Posterior cingulate gyrus (tissue), 11 donors: Measurements from ENCODE around the gene RBBP9.
A peak's percentile ranks its signal among the peaks of the same experiment; 100 is the strongest.
"Not testable (repeated sequence)": the region's sequence is repeated elsewhere in the genome, so short reads cannot be mapped to it uniquely, and the experiment has no call there.

Experiments
- DNase-seq, 10 donors: peaks; one replicate each; pipeline versions ENCODE4 v3.0.0 to v3.0.0-alpha.2; 2020 to 2021; ENCODE audit warnings: mixed read lengths in 3 of 10
- intact Hi-C: fragments of 100-400 bp; cut with DNase I; formaldehyde crosslinking; loops from one replicate; pipeline ENCODE4 v1.15.1; 2023

The RBBP9 gene

DNA sequence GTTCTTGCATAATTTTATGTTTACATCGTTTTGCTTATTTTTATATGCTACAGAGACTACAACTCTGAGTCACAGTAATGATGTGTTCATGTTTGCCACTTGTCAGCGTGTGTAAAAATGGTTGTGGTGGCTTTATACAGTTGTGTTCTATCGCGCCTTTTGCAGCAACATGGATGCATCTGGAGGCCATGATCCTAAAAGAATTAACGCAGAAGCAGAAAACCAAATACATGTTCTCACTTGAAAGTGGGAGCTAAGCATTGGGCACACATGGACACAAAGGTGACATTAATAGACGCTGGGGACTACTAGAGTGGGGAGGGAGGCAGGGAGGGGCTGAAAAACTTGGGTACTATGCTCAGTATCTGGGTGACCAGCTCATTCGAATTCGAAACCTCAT, 9.7 kb upstream of the RBBP9 start:
- intact Hi-C loops: loop anchor here (2.0 kb wide), 1 partner anchor 60 kb away; the partner anchor contains the start of gene SMIM26
- no peak for DNase-seq

DNA sequence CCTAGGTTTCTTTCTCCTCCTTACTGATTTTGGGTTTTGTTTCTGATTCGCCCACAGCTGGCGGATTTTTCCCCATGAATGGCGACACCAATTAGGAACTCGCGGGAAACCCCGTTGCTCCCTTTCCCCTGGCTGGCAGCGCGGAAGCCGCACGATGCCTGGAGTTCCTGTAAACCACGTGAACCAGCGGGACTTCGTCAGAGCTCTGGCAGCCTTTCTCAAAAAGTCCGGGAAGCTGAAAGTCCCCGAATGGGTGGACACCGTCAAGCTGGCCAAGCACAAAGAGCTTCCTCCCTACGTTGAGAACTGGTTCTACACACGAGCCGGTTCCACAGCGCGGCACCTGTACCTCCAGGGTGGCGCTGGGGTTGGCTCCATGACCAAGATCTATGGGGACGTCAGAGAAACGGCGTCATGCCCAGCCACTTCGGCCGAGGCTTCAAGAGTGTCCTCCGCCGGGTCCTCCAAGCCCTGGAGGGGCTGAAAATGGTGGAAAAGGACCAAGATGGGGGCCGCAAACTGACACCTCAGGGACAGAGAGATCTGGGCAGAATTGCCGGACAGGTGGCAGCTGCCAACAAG, 7.5 kb upstream of the RBBP9 start:
- peak in 6 of 10 donors; percentile 4 to 68 (median 18) for DNase-seq
- intact Hi-C loops: no loop called here

GRCh38 chr20:18501672-18502071, 4.6 kb upstream of the RBBP9 start:
- intact Hi-C loops, DNase-seq: not testable (repeated sequence)

DNA sequence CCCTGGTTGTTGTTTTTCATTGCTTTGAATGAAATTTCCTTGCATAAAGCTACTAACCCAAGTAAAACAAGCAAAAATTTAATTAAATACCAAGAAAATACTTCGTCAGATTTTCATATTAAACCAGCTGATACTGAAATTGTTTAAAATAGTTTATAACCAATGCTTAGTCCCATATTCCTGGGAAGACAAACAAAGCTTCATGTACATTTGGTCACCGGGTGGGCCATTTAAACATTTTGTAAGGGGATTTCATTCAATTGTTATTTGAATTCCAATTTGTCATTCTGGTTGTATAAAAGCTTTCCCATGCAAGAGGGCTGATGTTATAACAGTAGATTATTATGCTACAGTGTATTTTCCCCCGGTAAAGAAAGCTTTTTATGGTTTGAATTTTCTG, 578 bp upstream of the RBBP9 start:
- DNase-seq: no peak
- intact Hi-C loops: loop anchor here (2.0 kb wide), 1 partner anchor 31 kb away; the partner anchor contains the start of genes DZANK1 and POLR3F

DNA sequence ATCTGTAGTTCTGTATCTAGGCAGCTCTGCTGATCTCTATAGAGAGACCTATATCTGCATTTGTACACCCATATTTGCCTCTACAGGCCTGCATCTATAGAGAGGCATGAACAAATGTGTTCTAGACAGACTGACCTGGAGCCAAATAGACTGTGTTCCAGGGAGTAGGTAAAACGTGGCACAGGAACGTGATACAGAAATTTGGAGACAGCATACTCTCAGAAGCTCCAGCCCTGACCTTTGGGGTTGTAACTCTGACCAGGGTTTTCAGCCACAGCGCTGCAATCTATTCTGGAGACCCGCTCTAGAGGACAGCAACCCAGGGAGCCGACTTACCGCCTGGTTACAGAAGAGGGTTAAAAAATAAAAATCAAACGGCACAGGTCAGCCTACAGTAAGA, 983 bp downstream of the RBBP9 start:
- no peak for DNase-seq
- intact Hi-C loops: loop anchor here (2.0 kb wide), 1 partner anchor 29 kb away; the partner anchor contains the start of genes DZANK1 and POLR3F

GRCh38 chr20:18488301-18488700, 8.7 kb downstream of the RBBP9 start:
- DNase-seq: no peak
- intact Hi-C loops: no loop called here

DNA sequence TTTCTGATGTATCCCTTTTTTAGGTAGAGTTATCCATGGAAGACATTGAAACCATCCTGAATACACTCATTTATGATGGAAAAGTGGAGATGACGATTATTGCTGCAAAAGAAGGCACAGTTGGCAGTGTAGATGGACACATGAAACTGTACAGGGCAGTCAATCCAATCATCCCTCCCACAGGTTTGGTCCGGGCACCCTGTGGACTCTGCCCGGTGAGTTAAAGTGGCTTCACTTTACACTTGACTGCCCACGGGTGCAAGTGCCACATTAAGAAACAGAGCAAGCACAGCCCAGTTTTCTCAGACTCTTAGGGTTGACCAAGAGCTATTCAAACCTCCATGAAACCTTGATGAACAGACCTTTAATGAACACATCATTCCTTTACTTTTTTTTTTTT, 15.4 kb downstream of the RBBP9 start:
- no peak for DNase-seq
- intact Hi-C loops: no loop called here

DNA sequence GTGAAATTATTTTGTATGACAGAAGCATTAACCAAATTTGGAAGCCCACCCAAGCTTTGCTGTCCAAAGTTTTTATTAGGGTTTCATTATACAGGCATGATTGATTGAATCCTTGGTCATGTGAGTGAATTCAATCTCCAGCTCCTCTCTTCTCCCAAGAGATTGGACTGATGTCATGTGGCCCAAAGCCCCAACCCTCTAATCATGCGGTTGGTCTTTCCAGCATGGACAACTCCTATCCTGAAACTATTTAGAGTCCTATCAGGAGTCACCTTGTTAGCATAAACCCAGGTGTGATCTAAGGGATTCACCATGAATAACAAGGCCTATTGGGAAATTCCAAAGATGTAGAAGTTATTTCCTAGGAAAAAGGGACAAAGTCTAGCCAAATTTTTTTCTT, 19.2 kb downstream of the RBBP9 start:
- DNase-seq: no peak
- intact Hi-C loops: no loop called here

GRCh38 chr20:18477218-18477617, 19.8 kb downstream of the RBBP9 start:
- no peak for DNase-seq

DNA sequence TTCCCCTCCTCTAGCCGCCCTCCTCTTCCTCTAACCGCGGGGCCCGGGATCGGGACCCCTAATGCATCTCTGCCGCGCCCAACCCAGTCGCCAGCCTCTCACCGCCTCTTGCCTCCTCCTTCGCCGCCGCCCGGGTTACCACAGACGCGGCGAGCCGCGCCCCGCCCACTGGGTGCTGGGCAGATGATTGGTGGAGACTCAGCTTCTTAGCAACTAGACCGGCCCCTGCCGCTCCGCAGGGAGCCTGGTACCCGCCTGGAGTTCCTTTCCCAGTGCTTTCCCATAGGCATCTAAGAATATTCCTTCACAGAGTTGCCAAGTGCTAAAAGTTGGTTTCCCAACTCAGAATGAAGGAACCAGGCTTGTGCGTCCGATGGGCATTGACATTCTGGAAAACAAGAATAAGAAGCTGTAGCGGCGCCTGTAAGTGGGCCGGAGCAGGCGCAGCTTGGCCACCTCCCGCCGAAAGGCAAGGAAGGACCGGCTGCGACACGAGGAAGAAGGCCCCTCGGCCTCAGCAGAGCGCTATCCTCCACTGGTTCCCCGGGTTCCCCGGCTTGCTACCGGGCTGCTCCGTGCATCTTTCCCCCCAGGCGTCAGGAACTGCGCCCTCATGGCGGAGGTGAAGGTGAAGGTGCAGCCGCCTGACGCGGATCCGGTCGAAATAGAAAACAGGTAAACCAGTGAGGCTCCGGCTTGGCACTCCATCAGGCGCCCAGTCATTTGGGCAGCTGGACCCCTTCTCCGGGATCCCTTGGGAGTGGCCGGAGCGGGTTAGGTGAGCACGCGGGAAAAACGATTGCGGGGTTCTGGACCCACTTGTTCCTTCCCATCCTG, 29.9 kb downstream of the RBBP9 start, which contains the start of the genes DZANK1 and POLR3F:
Gene DZANK1 (minus strand): TSS at position 137 of the 837 bp plus-strand sequence. CDS start 1,672 bp downstream, outside the sequence.
Gene POLR3F (plus strand): TSS at position 497 of the 837 bp plus-strand sequence. CDS start 117 bp downstream, at position 614.
- DNase-seq: peak; percentile 94 to 100 (median 97)
- intact Hi-C loops: loop anchor here (2.0 to 5.0 kb wide), 3 partner anchors 30 to 180 kb away; partner anchors contain the start of genes RBBP9, SMIM26 and ZNF133

More at GRCh38 chr20:18477218-18477617, 19.8 kb downstream of the RBBP9 start:
- intact Hi-C loops: no loop called here

- intact Hi-C loops: loop anchor here (2.0 to 5.0 kb wide), 3 partner anchors 30 to 179 kb away; partner anchors contain the start of genes RBBP9, SMIM26 and ZNF133
- DNase-seq: no peak
These were observed 30.5 kb downstream of the RBBP9 start for GRCh38 chr20:18466574-18466893.

- intact Hi-C loops: loop anchor here (2.0 to 5.0 kb wide), 3 partner anchors 31 to 178 kb away; partner anchors contain the start of genes RBBP9, SMIM26 and ZNF133
- DNase-seq: no peak
These were observed 31.4 kb downstream of the RBBP9 start for GRCh38 chr20:18465536-18466200.

DNA sequence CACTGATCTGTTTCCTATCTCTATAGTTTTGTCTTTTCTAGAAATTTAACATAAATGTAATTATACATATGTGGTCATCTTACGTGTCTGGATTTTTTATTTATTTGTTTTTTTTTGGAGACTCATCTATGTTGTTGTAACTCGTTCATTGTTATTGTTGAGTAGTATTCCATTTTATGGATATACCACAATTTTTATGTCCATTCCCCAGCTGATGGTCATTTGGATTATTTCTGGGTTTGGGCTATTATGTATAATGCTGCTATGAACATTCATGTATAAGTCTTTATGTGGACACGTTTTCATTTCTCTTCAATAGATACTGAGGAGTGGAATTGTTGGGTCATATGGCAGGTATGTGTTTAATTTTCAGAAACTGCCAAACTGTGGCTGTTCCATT, 40.4 kb downstream of the RBBP9 start:
- DNase-seq: no peak
- intact Hi-C loops: no loop called here

GRCh38 chr20:18443886-18444285, 53.1 kb downstream of the RBBP9 start:
- no peak for DNase-seq
- intact Hi-C loops: no loop called here

DNA sequence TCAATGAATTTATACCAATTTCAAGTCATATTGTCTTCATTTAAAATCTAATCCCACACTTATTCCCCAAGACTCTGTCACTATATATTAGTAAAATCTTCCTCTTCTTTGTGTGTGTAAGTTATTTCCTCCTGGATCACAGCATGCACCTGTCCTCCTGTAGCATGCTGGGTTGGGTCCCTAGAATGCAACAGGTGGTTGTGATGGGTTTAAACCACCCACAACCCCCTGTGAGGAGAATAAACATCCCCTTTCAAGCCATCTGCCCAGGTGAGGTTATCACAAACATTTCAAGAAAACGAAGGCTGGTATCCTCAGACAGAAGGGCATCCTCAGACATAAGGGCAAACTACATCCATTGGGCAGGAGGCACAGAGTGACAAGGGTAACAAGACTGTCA, 56.6 kb downstream of the RBBP9 start:
- intact Hi-C loops: no loop called here
- DNase-seq: no peak

- intact Hi-C loops: no loop called here
- DNase-seq: no peak
These were observed 60.2 kb downstream of the RBBP9 start for GRCh38 chr20:18436847-18437246.
